GM12801 (cell line): ENCODE measurements around the gene GNAO1.

Experiments used
- CTCF ChIP-seq: IDR thresholded peaks from one replicate; pipeline ENCODE4 v1.5.1; 2011; ENCODE audit warnings: control low read depth; ENCODE audit not compliant: insufficient read length; ENCODE audit errors: extremely low read depth

GNAO1 gene

GRCh38 chr16:56329887-56330286, 138.6 kb downstream of the GNAO1 start:
- no peak for TF ChIP-seq CTCF

GRCh38 chr16:56330476-56330875, 139.2 kb downstream of the GNAO1 start:
- no peak for TF ChIP-seq CTCF

- no peak for TF ChIP-seq CTCF
These were observed 140.1 kb downstream of the GNAO1 start for GRCh38 chr16:56331399-56331798.

- TF ChIP-seq CTCF, result no peak
These were observed 140.6 kb downstream of the GNAO1 start for GRCh38 chr16:56331915-56332314.

GRCh38 chr16:56332464-56333079, 141.3 kb downstream of the GNAO1 start:
- TF ChIP-seq CTCF, result no peak

- TF ChIP-seq CTCF, result no peak
These were observed 143.5 kb downstream of the GNAO1 start for GRCh38 chr16:56334761-56335160.

- TF ChIP-seq CTCF, result no peak
These were observed 144.9 kb downstream of the GNAO1 start for GRCh38 chr16:56336071-56336688.
